Cardiac fibroblast (primary cell): ENCODE results near the gene FABP3.

Source experiments
- DNase-seq, 2 donors: peaks; one replicate each; pipeline versions ENCODE4 v3.0.0 to v3.0.0-alpha.2; 2010; ENCODE audit warnings: low read depth in 2 of 2
- H3K4me3 ChIP-seq, 2 donors: replicated peaks in 1 of 2; 1 replicate in 1 of 2; 2 replicates in 1 of 2; pipeline ENCODE4 v1.5.1; 2011; ENCODE audit warnings: low read depth in 2 of 2, low read length in 2 of 2, mild to moderate bottlenecking in 2 of 2, moderate library complexity in 1 of 2
- TF ChIP-seq, protein P1 (sequence below): IDR thresholded peaks from one replicate; pipeline ENCODE4 v1.5.1; 2011; ENCODE audit warnings: low read depth, mild to moderate bottlenecking, low read length, inconsistent platforms

The FABP3 gene

DNA sequence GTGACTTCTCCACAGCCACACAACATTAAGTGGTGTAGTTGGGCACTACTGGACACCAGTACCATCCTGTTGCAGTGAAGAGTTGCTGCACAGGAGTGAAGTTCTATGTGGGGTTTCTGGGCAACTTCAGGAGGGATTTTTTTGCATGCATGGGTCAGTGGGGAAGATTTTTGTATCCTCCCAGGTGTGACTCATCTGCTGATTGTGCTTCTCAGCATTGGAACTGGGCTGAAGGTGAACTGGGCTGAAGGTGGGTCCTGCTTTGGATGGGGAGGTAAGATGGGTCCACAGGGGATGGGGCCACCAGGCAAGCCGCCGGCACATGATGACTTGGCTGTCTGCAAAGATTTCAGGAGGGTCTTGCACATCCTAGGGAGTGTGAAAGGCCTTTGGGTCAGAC, 42.8 kb upstream of the FABP3 start:
- no peak overlapping the region for H3K4me3 ChIP-seq
- DNase-seq: no peak
- TF ChIP-seq, protein P1, sequence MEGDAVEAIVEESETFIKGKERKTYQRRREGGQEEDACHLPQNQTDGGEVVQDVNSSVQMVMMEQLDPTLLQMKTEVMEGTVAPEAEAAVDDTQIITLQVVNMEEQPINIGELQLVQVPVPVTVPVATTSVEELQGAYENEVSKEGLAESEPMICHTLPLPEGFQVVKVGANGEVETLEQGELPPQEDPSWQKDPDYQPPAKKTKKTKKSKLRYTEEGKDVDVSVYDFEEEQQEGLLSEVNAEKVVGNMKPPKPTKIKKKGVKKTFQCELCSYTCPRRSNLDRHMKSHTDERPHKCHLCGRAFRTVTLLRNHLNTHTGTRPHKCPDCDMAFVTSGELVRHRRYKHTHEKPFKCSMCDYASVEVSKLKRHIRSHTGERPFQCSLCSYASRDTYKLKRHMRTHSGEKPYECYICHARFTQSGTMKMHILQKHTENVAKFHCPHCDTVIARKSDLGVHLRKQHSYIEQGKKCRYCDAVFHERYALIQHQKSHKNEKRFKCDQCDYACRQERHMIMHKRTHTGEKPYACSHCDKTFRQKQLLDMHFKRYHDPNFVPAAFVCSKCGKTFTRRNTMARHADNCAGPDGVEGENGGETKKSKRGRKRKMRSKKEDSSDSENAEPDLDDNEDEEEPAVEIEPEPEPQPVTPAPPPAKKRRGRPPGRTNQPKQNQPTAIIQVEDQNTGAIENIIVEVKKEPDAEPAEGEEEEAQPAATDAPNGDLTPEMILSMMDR: no peak

DNA sequence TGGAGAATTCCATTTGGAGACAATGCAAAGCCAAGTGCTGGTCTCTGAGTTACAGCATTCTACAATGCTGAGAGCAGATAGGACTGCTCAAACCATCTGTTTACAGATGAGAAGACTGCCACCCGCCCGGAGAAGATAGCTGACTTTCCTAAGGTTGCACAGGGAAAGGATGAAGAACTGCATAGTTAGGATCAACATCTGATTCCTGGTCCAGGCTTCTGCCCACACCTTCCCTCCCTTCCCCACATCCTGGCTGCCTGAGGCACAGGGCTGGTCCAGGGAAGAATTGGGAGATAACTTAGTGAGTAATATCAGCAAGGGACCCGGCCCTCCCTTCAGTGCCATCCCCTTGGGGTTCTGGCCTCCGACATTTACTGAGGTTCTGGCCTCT, 42.1 kb upstream of the FABP3 start:
- no peak for DNase-seq

DNA sequence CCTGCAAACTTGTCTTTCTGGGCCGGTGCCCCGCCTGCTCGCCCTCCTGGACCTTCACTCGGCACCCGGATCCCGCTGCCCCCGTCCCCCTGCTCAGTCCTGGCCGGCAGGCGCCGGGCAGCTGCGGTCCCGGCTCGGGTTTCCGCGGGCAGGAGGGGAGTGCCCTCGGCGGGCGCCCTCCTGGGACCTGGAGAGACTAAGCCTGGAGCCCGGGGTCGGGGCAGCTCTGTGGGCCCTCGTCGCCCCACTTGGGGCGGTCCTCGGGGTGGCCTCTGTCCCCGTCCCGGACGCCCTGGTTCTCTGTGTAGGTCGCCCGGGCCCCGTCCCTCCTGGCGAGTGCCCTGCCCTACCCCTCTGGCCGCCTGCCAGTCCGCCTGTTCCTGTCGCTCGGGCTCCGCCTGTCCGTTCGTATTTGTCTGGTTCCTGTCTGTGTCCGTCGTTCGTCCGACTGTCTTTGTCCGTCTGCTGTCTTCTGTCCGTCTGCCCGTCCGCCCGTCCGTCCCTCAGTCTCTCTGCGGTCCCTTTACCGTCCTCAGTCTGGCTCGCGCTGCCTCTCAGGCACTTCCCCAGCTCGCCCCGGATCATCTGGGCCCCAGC, 40.6 kb upstream of the FABP3 start:
- TF ChIP-seq, protein P1: no peak
- DNase-seq: peak; percentile 29 to 49
- H3K4me3 ChIP-seq: peak overlapping the region; percentile 53 to 66

More for the DNA sequence above, 42.1 kb upstream of the FABP3 start:
- H3K4me3 ChIP-seq: no peak overlapping the region
- TF ChIP-seq, protein P1: no peak

DNA sequence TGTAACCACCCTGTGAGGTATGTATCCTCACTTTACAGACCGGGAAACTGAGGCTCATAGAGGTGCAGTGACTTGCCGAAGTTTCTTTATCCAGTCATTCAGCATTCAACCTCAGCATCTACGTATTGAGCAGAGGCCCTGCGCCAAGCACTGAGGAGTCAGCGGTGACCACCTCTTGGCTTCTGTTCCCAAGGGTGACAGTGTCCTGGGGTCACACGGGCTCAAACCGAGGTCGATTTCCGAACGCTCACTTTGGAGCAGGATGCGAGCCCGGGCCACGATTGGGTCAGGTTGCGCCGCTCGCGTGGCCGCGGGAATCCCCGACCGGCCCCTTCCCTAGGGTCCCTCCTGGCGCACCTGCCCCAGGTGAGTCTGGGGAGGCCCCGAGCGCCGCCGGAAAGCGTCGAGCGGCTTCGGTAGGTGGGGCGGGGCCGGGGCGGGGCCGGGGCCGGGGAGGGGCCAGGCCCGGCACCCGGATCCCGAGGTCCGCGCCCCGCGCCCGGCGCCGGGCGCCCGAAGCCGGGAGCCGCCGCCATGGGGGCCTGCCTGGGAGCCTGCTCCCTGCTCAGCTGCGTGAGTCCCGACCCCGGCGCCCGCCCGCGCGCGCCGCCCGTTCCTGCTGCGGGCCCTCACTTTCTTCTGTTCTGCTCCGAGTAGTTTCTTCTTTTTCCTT, 40.0 kb upstream of the FABP3 start, which contains the start of gene SERINC2:
Gene SERINC2, plus strand, starts transcription at position 482 of the 673 bp plus-strand sequence. Its CDS starts 53 bp downstream, at position 535.
- TF ChIP-seq, protein P1: no peak
- H3K4me3 ChIP-seq: peak within 1 kb of the TSS; percentile 53 to 66
- DNase-seq: no peak

DNA sequence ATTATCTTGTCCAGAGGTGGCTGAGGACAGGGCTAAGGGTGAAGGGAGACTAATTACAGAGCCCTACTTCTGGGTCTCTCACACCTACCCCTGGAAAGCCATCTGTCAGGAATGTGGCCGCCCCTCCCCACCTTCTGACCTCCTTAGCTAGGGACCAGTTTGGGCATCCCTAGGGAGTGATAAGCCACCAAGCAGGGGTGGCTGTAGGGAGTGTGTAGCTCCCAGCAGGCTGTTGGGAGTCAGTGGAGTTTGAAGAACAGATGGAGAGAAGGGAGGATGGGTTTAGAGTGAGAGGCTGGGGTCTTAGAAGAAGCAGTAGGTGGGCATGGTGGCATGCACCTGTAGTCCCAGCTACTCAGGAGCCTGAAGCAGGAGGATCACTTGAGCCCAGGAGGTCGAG, 39.3 kb upstream of the FABP3 start:
- TF ChIP-seq, protein P1: no peak
- H3K4me3 ChIP-seq: no peak overlapping the region
- no peak for DNase-seq

DNA sequence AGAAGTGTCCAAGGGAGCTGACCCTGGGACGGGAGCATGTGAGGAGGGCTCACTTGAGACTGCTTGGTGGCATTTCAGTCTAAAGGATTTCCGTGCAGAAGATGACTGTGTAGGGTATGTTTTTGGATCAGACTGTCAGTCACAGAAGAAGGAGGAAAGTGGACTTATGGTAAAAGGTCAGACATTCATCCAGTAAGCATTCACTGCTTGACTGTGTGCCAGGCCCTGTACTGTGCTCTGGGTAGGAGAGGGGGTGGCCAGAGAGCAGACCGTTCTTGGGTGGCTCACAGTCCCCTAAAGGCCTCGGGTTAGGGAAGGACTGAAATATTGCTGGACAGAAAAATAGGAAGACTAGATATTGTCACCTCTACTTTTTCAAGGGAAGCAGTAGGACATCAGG, 38.0 kb upstream of the FABP3 start:
- no peak overlapping the region for H3K4me3 ChIP-seq
- DNase-seq: peak in 1 of 2 donors; percentile 76
- TF ChIP-seq, protein P1: no peak
